ENCODE measurements around the gene SYTL1. TPM values are rescaled to one million over a fixed set of nuclear protein-coding genes. Genes with fewer than 3 reads are reported as not detected.

The SYTL1 gene
- total RNA-seq, 1 donor from 2014 or later, result 30.6 TPM

DNA sequence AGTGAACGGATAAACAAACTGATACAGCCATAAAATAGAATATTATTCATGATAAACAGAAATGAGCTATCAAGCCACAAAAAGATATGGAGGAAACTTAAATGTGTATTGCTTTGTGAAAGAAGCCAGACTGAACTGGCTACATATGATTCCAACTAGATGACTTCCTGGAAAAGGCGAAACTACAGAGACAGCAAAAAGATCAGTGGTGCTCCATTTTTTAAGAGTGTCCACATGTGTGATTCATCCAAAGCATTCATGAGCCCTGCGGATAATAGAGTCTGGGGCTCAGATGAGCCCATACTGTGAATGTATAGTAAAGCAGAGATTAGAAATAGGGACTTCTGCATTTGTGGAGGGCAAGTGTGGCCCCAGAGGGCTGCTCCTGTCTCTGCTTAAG lies 27.7 kb upstream of the SYTL1 start:
- Histone ChIP-seq H3K27me3 (no peaks in the 10 kb centered on the region), H3K4me3 (no peak overlapping the region), H3K27ac (no peak overlapping the region), H3K36me3 (peaks cover 9% of the 10 kb centered on the region), H3K9me3 (no peaks in the 10 kb centered on the region), H3K4me1 (no peaks in the 10 kb centered on the region)
- ATAC-seq (no peak), DNase-seq (no peak)
- TF ChIP-seq, protein P1, sequence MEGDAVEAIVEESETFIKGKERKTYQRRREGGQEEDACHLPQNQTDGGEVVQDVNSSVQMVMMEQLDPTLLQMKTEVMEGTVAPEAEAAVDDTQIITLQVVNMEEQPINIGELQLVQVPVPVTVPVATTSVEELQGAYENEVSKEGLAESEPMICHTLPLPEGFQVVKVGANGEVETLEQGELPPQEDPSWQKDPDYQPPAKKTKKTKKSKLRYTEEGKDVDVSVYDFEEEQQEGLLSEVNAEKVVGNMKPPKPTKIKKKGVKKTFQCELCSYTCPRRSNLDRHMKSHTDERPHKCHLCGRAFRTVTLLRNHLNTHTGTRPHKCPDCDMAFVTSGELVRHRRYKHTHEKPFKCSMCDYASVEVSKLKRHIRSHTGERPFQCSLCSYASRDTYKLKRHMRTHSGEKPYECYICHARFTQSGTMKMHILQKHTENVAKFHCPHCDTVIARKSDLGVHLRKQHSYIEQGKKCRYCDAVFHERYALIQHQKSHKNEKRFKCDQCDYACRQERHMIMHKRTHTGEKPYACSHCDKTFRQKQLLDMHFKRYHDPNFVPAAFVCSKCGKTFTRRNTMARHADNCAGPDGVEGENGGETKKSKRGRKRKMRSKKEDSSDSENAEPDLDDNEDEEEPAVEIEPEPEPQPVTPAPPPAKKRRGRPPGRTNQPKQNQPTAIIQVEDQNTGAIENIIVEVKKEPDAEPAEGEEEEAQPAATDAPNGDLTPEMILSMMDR (IDR thresholded peaks at IDR 0.05), result no peak
- intact Hi-C loops (cut with DNase I), result no loop called here

DNA sequence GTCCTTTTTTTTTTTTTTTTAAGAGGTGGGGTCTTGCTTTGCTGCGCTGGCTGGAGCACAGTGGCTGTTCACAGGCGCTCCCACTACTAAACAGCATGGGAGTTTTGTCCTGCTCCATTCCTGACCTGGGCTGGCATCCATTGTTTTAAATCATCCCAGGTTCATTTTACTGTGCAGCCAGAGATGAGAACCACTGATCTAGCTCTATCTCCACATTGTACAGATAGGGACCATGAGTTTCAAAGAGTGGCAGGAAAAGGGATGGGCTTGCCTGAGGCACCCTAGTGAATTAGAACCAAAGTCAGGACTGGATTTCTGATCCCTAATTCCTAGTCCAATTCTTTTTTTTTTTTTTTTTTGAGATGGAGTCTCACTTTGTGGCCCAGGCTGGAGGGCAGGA lies 27.1 kb upstream of the SYTL1 start:
- Histone ChIP-seq H3K9me3 (no peaks in the 10 kb centered on the region), H3K27me3 (no peaks in the 10 kb centered on the region), H3K27ac (no peak overlapping the region), H3K4me1 (no peaks in the 10 kb centered on the region), H3K4me3 (no peak overlapping the region), H3K36me3 (peaks cover 9% of the 10 kb centered on the region)
- TF ChIP-seq, protein P1 (IDR thresholded peaks at IDR 0.05), result no peak
- intact Hi-C loops (cut with DNase I), result no loop called here
- ATAC-seq (no peak), DNase-seq (no peak)

DNA sequence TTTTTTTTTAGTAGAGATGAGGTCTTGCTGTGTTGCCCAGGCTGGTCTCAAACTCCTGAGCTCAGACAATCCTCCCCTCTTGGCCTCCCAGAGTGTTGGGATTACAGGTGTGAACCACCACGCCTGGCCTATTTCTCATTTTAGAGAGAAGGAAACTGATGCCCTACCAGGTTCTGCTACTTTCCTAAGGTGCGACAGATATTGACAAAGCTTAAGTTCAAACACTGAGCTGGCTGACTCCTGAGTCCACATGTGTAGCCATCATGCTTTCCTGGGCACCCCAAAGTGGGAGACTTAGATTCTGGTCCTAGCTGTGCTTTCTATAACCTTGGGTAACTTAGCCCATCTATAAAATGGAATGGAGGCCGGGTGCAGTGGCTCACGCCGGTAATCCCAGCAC lies 25.0 kb upstream of the SYTL1 start:
- ATAC-seq (no peak), DNase-seq (no peak)
- Histone ChIP-seq H3K4me1 (no peaks in the 10 kb centered on the region), H3K4me3 (no peak overlapping the region), H3K9me3 (no peaks in the 10 kb centered on the region), H3K36me3 (peaks cover under 1% of the 10 kb centered on the region), H3K27ac (no peak overlapping the region), H3K27me3 (no peaks in the 10 kb centered on the region)
- TF ChIP-seq, protein P1 (IDR thresholded peaks at IDR 0.05), result no peak
- intact Hi-C loops (cut with DNase I), result no loop called here

DNA sequence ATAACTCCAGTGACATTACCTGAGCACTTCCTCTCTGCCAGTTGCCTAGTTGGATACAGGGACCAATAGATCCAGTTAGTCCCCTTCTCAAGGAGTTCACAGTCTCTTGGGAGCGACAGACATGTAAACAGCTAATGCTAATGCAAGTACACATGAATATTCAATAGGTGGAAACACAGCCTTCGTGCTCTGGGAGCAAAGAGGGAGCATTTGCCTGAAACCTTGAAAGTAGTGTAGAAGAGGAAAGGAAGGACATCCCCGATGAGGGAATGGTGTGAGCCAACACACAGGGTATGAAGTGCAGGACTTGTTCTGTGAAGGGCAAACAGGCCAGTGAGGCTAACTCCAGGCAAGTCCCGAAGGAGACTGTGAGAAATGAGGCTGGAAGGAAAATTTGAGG lies 23.7 kb upstream of the SYTL1 start:
- DNase-seq, result no peak
- intact Hi-C loops (cut with DNase I), result no loop called here
- H3K36me3 ChIP-seq, result no peaks in the 10 kb centered on the region
- H3K4me1 ChIP-seq, result peaks cover 4% of the 10 kb centered on the region
- ATAC-seq, result no peak
- no peak overlapping the region for H3K27ac ChIP-seq
- no peaks in the 10 kb centered on the region for H3K9me3 ChIP-seq
- no peak overlapping the region for H3K4me3 ChIP-seq
- H3K27me3 ChIP-seq, result no peaks in the 10 kb centered on the region
- TF ChIP-seq, protein P1 (IDR thresholded peaks at IDR 0.05), result no peak

DNA sequence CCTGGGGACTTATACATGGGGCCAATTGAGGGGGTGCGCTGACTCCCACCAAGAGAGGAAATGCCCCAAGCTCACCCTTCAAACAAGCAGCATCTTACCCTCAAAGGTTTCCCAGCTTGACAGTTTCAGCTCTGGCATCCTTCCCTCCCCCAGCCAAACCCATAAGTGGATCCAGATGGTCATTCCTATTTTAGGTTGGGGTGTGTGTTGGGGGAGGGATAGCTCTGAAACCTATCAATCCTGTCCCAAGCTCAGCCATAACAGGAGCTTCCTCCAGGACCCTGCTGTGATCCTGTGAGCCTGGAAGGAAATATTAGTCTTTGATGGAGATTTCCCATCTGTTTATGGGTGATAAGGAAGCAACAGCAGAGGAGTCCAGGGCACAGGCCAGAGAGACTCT lies 23.2 kb upstream of the SYTL1 start:
- Histone ChIP-seq H3K4me3 (no peak overlapping the region), H3K4me1 (peaks cover 9% of the 10 kb centered on the region), H3K36me3 (no peaks in the 10 kb centered on the region), H3K27ac (no peak overlapping the region), H3K9me3 (no peaks in the 10 kb centered on the region), H3K27me3 (no peaks in the 10 kb centered on the region)
- ATAC-seq (no peak), DNase-seq (no peak)
- TF ChIP-seq, protein P1 (IDR thresholded peaks at IDR 0.05), result no peak
- intact Hi-C loops (cut with DNase I), result no loop called here
